Endodermal cell (in vitro differentiated cells): ENCODE measurements around the gene MEDAG. TPM values are rescaled to one million over a fixed set of nuclear protein-coding genes. Genes with fewer than 3 reads are reported as not detected.
"Not testable (repeated sequence)": the region's sequence is repeated elsewhere in the genome, so short reads cannot be mapped to it uniquely, and the experiment has no call there.

Experiments used
- DNase-seq: peaks from one replicate; pipeline ENCODE4 v3.0.0-alpha.2; 2017
- H3K27ac ChIP-seq: 2 replicates; pipeline ENCODE4 v1.5.1; 2013; ENCODE audit warnings: mild to moderate bottlenecking, low read depth, low read length, moderate library complexity
- H3K27me3 ChIP-seq: 2 replicates; pipeline ENCODE4 v1.6.1; 2013; ENCODE audit warnings: mild to moderate bottlenecking, low read length, moderate library complexity; ENCODE audit not compliant: insufficient read depth, control insufficient read depth, poor library complexity, severe bottlenecking
- H3K36me3 ChIP-seq: 2 replicates; pipeline ENCODE4 v1.7.0; 2013; ENCODE audit warnings: mild to moderate bottlenecking, low read length, moderate library complexity; ENCODE audit not compliant: control insufficient read depth, insufficient read depth
- H3K4me1 ChIP-seq: one replicate; pipeline ENCODE4 v1.7.0; 2013; ENCODE audit warnings: low read length; ENCODE audit not compliant: control insufficient read depth, insufficient read depth
- H3K4me3 ChIP-seq: 2 replicates; pipeline ENCODE4 v1.5.1; 2013; ENCODE audit warnings: mild to moderate bottlenecking, low read length, moderate library complexity
- H3K9ac ChIP-seq: 2 replicates; pipeline ENCODE4 v1.6.1; 2013; ENCODE audit warnings: mild to moderate bottlenecking, low read length, moderate library complexity; ENCODE audit not compliant: poor library complexity, severe bottlenecking; ENCODE audit errors: extremely low read depth
- H3K9me3 ChIP-seq: 2 replicates; pipeline ENCODE4 v1.6.1; 2013; ENCODE audit warnings: mild to moderate bottlenecking, low read length, moderate library complexity; ENCODE audit not compliant: control insufficient read depth
- H3K27ac Mint-ChIP-seq: 2 replicates; pipeline ENCODE4 v1.8.0; 2020; ENCODE audit warnings: mixed read lengths
- H3K27me3 Mint-ChIP-seq: 2 replicates; pipeline ENCODE4 v1.8.0; 2021; ENCODE audit warnings: mild to moderate bottlenecking, mixed read lengths; ENCODE audit not compliant: insufficient read depth
- H3K36me3 Mint-ChIP-seq: 2 replicates; pipeline ENCODE4 v1.8.0; 2020; ENCODE audit warnings: low read depth, mixed read lengths
- H3K4me1 Mint-ChIP-seq: 2 replicates; pipeline ENCODE4 v1.8.0; 2020; ENCODE audit warnings: mixed read lengths
- H3K4me3 Mint-ChIP-seq: 2 replicates; pipeline ENCODE4 v1.8.0; 2020; ENCODE audit warnings: mild to moderate bottlenecking, moderate library complexity, mixed read lengths
- H3K9me3 Mint-ChIP-seq: 2 replicates; pipeline ENCODE4 v1.8.0; 2020; ENCODE audit warnings: mild to moderate bottlenecking, mixed read lengths
- WGBS, 2 experiments: methylation state at CpG; one replicate each; pipeline versions ENCODE4 v1.1.5 to v1.1.7; 2013; ENCODE audit warnings: missing lambda C conversion rate in 2 of 2, mixed read lengths in 1 of 2; ENCODE audit not compliant: insufficient coverage in 1 of 2, insufficient read length in 1 of 2; 5-methylcytosine and 5-hydroxymethylcytosine counted together
- total RNA-seq, 2 donors: library from RNA; stranded (reverse); fragmentation: NEBNext Ultra II Directional in 1 of 2; extraction: Animal tissue kit (Norgen Biotek cat#: 25700) in 1 of 2; gene quantifications; 2 replicates in 1 of 2; 3 replicates in 1 of 2; pipeline ENCODE4 v1.2.1, GENCODE V29; 2021
- TF ChIP-seq, protein P1 (sequence below): fragments of 200-600 bp; sonication (generic); conservative IDR thresholded peaks from 2 replicates; pipeline ENCODE4 v1.5.0; 2021; ENCODE audit warnings: antibody characterized with exemption, mild to moderate bottlenecking

MEDAG gene
- total RNA-seq, 2 donors from 2014 or later, result 0.13 to 0.33 TPM

- H3K27ac Mint-ChIP-seq, result no peak overlapping the region
- H3K9ac ChIP-seq, result no peak overlapping the region
- no peak for DNase-seq
- no peaks in the 10 kb centered on the region for H3K4me1 ChIP-seq
- H3K9me3 Mint-ChIP-seq, result no peaks in the 10 kb centered on the region
- no peak overlapping the region for H3K27ac ChIP-seq
- H3K4me3 Mint-ChIP-seq, result no peak overlapping the region
- H3K4me1 Mint-ChIP-seq, result peaks cover 2% of the 10 kb centered on the region
- TF ChIP-seq, protein P1, sequence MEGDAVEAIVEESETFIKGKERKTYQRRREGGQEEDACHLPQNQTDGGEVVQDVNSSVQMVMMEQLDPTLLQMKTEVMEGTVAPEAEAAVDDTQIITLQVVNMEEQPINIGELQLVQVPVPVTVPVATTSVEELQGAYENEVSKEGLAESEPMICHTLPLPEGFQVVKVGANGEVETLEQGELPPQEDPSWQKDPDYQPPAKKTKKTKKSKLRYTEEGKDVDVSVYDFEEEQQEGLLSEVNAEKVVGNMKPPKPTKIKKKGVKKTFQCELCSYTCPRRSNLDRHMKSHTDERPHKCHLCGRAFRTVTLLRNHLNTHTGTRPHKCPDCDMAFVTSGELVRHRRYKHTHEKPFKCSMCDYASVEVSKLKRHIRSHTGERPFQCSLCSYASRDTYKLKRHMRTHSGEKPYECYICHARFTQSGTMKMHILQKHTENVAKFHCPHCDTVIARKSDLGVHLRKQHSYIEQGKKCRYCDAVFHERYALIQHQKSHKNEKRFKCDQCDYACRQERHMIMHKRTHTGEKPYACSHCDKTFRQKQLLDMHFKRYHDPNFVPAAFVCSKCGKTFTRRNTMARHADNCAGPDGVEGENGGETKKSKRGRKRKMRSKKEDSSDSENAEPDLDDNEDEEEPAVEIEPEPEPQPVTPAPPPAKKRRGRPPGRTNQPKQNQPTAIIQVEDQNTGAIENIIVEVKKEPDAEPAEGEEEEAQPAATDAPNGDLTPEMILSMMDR, result no peak
- H3K27me3 ChIP-seq, result no peaks in the 10 kb centered on the region
- H3K9me3 ChIP-seq, result no peaks in the 10 kb centered on the region
- H3K36me3 ChIP-seq, result no peaks in the 10 kb centered on the region
- 100% methylated on average over 1 of the region's 1 CpG; no CpG with 5 or more reads in 1 of the 2 experiments for WGBS, 2 experiments
- peaks cover 8% of the 10 kb centered on the region for H3K27me3 Mint-ChIP-seq
- no peaks in the 10 kb centered on the region for H3K36me3 Mint-ChIP-seq
- H3K4me3 ChIP-seq, result no peak overlapping the region
Observed at GRCh38 chr13:30925429-30925828, 19.4 kb downstream of the MEDAG start.

- peaks cover 7% of the 10 kb centered on the region for H3K27me3 ChIP-seq
- H3K9me3 ChIP-seq, result no peaks in the 10 kb centered on the region
- 98 to 100% methylated on average over 2 to 3 of the region's 3 CpGs for WGBS, 2 experiments
- no peak overlapping the region for H3K27ac ChIP-seq
- Mint-ChIP-seq H3K4me3 (no peak overlapping the region), H3K27ac (no peak overlapping the region), H3K36me3 (no peaks in the 10 kb centered on the region), H3K4me1 (peaks cover 2% of the 10 kb centered on the region), H3K9me3 (no peaks in the 10 kb centered on the region), H3K27me3 (peaks cover 16% of the 10 kb centered on the region)
- no peak overlapping the region for H3K4me3 ChIP-seq
- DNase-seq, result no peak
- H3K4me1 ChIP-seq, result no peaks in the 10 kb centered on the region
- no peaks in the 10 kb centered on the region for H3K36me3 ChIP-seq
- no peak overlapping the region for H3K9ac ChIP-seq
- TF ChIP-seq, protein P1, result no peak
Observed at GRCh38 chr13:30926781-30927180, 20.7 kb downstream of the MEDAG start.

GRCh38 chr13:30927188-30927587 lies 21.1 kb downstream of the MEDAG start:
- H3K4me1 Mint-ChIP-seq, H3K4me1 ChIP-seq, H3K36me3 Mint-ChIP-seq, H3K9ac ChIP-seq, H3K9me3 Mint-ChIP-seq, H3K4me3 ChIP-seq, H3K9me3 ChIP-seq, H3K27ac ChIP-seq, H3K4me3 Mint-ChIP-seq, H3K36me3 ChIP-seq, H3K27ac Mint-ChIP-seq, DNase-seq: not testable (repeated sequence)
- H3K27me3 Mint-ChIP-seq, result peaks cover 20% of the 10 kb centered on the region
- H3K27me3 ChIP-seq, result peaks cover 11% of the 10 kb centered on the region
- WGBS, 2 experiments, result 79 to 92% methylated on average over 3 of the region's 3 CpGs

DNA sequence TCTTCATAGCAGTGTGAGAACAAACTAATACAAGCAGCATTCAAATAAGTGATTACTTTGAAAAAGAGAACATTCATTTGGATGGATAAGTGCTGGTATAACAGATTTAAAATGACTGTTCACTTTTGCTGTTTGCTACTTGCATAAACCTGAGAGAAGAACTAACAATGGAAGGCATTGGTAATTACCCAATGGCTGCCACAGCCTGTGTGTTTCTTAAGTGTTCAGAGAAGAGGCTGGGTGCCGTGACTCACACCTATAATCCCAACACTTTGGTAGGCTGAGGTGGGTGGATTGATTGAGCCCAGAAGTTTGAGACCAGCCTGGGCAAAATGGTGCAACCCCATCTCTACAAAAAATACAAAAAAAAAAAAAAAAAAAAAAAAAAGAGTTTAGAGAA lies 21.5 kb downstream of the MEDAG start:
- no peak overlapping the region for H3K4me3 ChIP-seq

More for the DNA sequence above, 21.5 kb downstream of the MEDAG start:
- no peaks in the 10 kb centered on the region for H3K36me3 Mint-ChIP-seq
- H3K4me1 ChIP-seq, result peaks cover under 1% of the 10 kb centered on the region
- H3K27ac ChIP-seq, result no peak overlapping the region
- WGBS, 2 experiments, result 80 to 100% methylated on average over 1 of the region's 1 CpG
- H3K4me1 Mint-ChIP-seq, result peaks cover 5% of the 10 kb centered on the region
- DNase-seq, result no peak
- no peak overlapping the region for H3K9ac ChIP-seq
- no peak overlapping the region for H3K4me3 Mint-ChIP-seq
- no peaks in the 10 kb centered on the region for H3K9me3 Mint-ChIP-seq
- peaks cover 13% of the 10 kb centered on the region for H3K27me3 ChIP-seq
- no peaks in the 10 kb centered on the region for H3K36me3 ChIP-seq
- H3K9me3 ChIP-seq, result no peaks in the 10 kb centered on the region
- peaks cover 24% of the 10 kb centered on the region for H3K27me3 Mint-ChIP-seq
- TF ChIP-seq, protein P1, result no peak
- no peak overlapping the region for H3K27ac Mint-ChIP-seq
